Tibial artery (tissue), 4 donors: Measurements from ENCODE around the gene PRRT1B.

ENCODE experiments used
- DNase-seq, 2 donors: peaks; one replicate each; pipeline ENCODE4 v3.0.0-alpha.2; 2019
- H3K27ac ChIP-seq, 2 donors: fragments of 200-600 bp; sonication (generic) in 1 of 2; 1 replicate in 1 of 2; 2 replicates in 1 of 2; pipeline ENCODE4 v1.5.1; 2018 to 2019; ENCODE audit warnings: mild to moderate bottlenecking in 1 of 2
- H3K27me3 ChIP-seq, 2 donors: fragments of 200-600 bp; sonication (generic) in 1 of 2; one replicate each; pipeline versions ENCODE4 v1.5.1 to v1.6.0; 2016 to 2019
- H3K36me3 ChIP-seq, 3 donors: fragments of 200-600 bp; sonication (generic) in 2 of 3; one replicate each; pipeline ENCODE4 v1.5.1; 2016 to 2019; ENCODE audit warnings: mild to moderate bottlenecking in 2 of 3
- H3K4me1 ChIP-seq, 4 donors: fragments of 200-600 bp; sonication (generic) in 2 of 4; 1 replicate in 3 of 4; 2 replicates in 1 of 4; pipeline ENCODE4 v1.5.1; 2016 to 2019
- H3K4me3 ChIP-seq, 2 donors: fragments of 200-600 bp; sonication (generic) in 1 of 2; 1 replicate in 1 of 2; 2 replicates in 1 of 2; pipeline ENCODE4 v1.5.1; 2018 to 2019; ENCODE audit warnings: mild to moderate bottlenecking in 2 of 2
- H3K9me3 ChIP-seq, 3 donors: fragments of 200-600 bp; sonication (generic) in 1 of 3; one replicate each; pipeline ENCODE4 v1.5.1; 2016 to 2019
- intact Hi-C: fragments of 100-400 bp; cut with DNase I; formaldehyde crosslinking; loops from one replicate; pipeline ENCODE4 v1.15.0; 2023; ENCODE audit warnings: low total_unique reads
- TF ChIP-seq, protein P1 (sequence below), 2 experiments: fragments of 200-600 bp in 1 of 2; fragments of 450-650 bp in 1 of 2; IDR thresholded peaks; one replicate each; pipeline ENCODE4 v1.5.1; 2017 to 2019; ENCODE audit warnings: antibody characterized with exemption in 2 of 2, mild to moderate bottlenecking in 1 of 2, moderate library complexity in 1 of 2

PRRT1B gene

DNA sequence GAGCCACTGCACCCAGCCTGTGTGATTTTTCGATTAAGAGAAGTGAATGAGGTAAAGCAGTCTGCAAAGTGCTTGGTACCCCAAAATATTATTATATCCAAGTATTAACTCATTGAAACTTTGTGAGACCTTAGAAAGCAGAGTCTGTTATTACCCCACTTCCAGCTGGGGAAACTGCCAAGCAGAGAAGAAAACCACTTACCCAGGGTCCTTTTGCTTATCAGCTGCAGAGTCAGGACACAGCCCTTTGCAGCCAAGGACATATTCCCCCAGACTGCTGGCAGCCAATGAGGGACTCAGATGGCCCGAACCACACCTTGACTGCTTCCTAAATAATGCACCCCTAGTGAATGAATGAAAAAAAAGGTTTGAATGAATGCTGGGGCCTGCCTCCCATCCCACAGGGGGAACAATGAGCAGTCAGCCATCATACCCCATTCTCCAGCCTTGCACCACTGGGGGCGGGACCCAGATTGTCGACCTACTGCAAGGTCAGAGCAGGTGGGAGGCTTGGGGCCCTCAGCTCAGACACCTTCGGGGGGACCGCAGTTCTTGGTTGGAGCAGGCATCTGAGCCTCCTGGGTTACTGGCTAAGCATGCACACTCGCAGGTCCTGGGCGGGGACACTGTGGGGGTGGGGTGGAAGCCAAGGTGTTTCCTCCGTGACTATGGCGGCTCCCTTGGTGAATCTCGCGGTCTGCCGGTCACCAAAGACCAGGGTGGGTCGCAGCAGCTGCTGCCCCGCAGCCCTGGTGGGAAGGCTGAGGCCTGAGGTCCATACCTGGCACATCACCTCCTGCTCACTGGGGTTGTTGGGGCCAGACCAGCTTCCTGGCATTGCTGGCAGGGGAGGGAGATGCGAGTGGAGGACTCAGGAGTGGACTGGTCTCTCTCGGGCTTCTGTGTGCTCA, 29.7 kb downstream of the PRRT1B start:
- no peaks in the 10 kb centered on the region for H3K27me3 ChIP-seq
- H3K27ac ChIP-seq, result no peak overlapping the region
- TF ChIP-seq, protein P1, sequence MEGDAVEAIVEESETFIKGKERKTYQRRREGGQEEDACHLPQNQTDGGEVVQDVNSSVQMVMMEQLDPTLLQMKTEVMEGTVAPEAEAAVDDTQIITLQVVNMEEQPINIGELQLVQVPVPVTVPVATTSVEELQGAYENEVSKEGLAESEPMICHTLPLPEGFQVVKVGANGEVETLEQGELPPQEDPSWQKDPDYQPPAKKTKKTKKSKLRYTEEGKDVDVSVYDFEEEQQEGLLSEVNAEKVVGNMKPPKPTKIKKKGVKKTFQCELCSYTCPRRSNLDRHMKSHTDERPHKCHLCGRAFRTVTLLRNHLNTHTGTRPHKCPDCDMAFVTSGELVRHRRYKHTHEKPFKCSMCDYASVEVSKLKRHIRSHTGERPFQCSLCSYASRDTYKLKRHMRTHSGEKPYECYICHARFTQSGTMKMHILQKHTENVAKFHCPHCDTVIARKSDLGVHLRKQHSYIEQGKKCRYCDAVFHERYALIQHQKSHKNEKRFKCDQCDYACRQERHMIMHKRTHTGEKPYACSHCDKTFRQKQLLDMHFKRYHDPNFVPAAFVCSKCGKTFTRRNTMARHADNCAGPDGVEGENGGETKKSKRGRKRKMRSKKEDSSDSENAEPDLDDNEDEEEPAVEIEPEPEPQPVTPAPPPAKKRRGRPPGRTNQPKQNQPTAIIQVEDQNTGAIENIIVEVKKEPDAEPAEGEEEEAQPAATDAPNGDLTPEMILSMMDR (IDR thresholded peaks at IDR 0.05), result no peak
- no peaks in the 10 kb centered on the region for H3K9me3 ChIP-seq
- intact Hi-C loops, result no loop called here
- H3K36me3 ChIP-seq, result peaks cover 45 to 88% (median 68%) of the 10 kb centered on the region in 3 donors
- H3K4me3 ChIP-seq, result no peak overlapping the region
- peaks cover 0 to 2% (median 0%) of the 10 kb centered on the region in 4 donors for H3K4me1 ChIP-seq
- DNase-seq, result no peak

DNA sequence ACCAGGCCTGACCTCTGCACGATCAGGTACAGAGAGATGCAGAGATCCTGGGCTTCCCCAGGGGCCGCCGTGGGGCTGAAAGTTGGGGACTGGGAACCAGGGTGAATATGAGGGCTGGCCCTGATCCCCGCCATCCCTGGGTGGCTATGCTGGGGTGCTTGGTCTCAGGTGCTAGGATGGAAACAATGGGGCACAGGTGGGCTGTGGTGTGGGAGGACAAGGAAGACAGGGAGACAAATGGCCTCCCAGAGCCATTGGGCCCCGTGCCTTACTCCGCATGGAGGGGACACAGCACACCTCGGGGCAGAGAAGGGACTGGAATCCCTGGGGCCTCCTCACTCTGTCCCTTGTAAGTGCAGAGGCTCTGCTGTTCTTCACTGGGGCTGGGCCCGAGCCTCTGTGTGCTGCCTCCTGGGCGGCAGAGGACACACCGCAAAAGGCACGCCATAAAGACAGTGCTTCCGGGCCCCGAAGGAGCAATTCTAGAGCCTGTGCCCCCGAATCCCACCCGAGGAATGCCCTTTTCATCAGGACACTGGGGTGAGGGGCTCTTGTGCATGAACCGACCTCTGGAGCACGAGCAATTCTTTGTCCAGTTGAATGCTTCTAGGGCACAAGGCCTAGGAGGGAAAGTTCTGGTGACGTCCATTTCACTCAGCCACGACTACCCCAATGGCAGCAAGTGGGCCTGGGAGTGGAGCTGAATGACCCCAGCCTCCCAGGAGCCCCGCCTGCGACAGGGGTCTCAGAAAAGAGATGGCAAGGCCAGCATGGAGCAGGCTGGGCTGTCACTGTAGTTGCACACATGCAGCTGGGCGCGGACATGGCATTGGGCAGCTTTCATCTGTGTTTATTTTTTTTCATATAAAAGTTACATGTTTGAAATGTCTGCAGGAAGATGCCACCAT, 30.9 kb downstream of the PRRT1B start:
- Histone ChIP-seq H3K9me3 (no peaks in the 10 kb centered on the region), H3K4me1 (peaks cover 0 to 5% (median 0%) of the 10 kb centered on the region in 4 donors), H3K27me3 (no peaks in the 10 kb centered on the region), H3K4me3 (no peak overlapping the region), H3K36me3 (peaks cover 57 to 92% (median 79%) of the 10 kb centered on the region in 3 donors), H3K27ac (no peak overlapping the region)
- DNase-seq, result no peak
- TF ChIP-seq, protein P1 (IDR thresholded peaks at IDR 0.05), result no peak
- intact Hi-C loops, result no loop called here

DNA sequence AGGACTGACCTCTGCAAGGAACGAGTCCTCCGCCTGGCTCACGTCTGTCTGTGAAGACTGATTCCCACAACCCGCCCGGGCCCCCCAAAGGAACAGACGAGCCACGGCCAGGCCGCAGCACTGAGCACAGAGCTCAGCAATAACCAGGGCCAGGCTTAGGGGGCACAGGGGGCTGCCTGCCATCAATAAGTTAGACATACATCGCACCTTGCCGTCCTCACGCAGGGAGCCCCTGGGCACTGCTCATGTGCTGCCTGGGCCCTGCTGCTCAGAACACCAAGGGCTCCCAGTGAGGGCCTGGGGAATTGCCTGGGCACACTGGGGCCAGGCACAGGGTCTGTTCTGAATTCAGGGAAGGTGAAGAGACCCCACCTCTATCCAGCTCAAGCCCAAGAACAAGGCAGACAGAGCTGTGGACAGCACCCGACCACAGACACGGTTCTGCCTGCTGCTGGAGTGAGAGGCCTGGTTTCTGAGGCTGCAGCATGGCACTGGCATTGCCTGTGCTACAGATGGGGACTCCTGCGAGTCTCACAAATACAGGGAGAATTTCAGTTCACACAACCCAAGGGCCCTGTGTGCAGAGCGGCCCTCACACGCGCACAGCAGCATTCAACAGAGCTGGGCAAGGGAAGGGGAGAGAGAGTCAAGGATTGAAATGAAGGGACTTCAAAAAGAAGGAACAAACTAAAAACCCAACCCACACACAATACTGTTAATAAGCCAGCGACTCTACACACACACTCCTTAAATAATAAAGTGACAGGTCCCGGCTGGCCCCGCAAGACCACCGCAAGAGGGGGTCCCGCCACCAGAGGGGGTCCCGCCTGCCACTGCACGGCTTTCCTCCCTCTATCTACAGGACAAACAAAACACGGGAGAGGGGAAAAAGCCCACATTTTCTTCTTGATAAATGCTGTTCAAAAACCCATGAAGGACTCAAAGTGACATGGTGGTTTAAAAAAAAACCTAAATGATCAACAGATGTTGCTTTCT, 32.0 kb downstream of the PRRT1B start:
- Histone ChIP-seq H3K4me3 (no peak overlapping the region), H3K27ac (no peak overlapping the region), H3K36me3 (peaks cover 59 to 92% (median 80%) of the 10 kb centered on the region in 3 donors), H3K27me3 (no peaks in the 10 kb centered on the region), H3K4me1 (peaks cover 0 to 5% (median 0%) of the 10 kb centered on the region in 4 donors), H3K9me3 (no peaks in the 10 kb centered on the region)
- TF ChIP-seq, protein P1 (IDR thresholded peaks at IDR 0.05), result no peak
- DNase-seq, result no peak
- intact Hi-C loops, result no loop called here

DNA sequence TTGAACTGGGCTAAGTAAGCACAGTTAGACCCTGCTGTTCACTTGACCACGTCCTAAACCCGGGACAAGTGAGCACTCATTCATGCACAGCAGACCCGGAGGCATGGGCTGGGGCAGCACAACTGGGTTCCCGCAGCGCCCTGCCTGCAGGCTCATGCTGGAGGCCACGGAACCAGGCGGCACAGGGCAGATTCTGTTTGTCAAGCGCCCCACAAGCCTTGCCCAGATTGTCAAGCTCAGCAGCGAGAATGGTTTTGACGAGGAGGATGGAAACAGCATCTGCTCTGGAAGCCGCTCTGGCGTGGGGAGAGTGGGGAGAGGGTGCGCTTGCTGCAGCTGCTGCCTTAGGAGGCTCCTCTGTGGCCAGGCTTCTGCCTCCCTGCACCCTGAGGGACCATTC, 32.7 kb downstream of the PRRT1B start:
- intact Hi-C loops, result no loop called here
- Histone ChIP-seq H3K27ac (no peak overlapping the region), H3K36me3 (peaks cover 60 to 92% (median 80%) of the 10 kb centered on the region in 3 donors), H3K9me3 (no peaks in the 10 kb centered on the region), H3K27me3 (no peaks in the 10 kb centered on the region), H3K4me1 (peaks cover 0 to 5% (median 0%) of the 10 kb centered on the region in 4 donors), H3K4me3 (no peak overlapping the region)
- TF ChIP-seq, protein P1 (IDR thresholded peaks at IDR 0.05), result no peak
- DNase-seq, result no peak
